GM19324 (cell line): ENCODE measurements around the gene NT5C3B.
"Not testable (repeated sequence)": the region's sequence is repeated elsewhere in the genome, so short reads cannot be mapped to it uniquely, and the experiment has no call there.

Source experiments
- ATAC-seq: cut with Tn5 transposase; IDR thresholded peaks from one replicate; pipeline ENCODE4 v1.9.1; 2021; ENCODE audit warnings: mild to moderate bottlenecking, moderate library complexity; ENCODE audit not compliant: unreplicated experiment, low FRiP score

NT5C3B gene

DNA sequence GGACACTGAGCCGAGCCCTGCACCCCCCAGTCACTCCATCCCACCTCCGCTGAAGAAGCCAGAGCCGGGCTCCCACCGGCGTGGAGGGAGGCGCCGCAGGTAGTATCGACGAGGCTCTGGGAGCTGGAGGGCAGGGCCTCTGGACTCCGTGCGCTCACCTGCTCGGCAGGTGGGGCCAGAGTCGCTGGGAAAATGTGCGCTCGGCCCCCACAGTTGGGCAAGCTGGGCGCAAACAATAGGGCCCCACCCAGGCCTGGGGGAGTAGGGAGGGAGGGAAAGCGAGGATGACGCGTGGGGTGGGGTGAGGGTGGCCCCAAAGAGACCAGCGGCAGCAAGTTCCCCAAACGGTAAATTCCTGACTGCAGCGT is 50.2 kb downstream of the NT5C3B start:
- no peak for ATAC-seq

GRCh38 chr17:41785091-41785858 is 50.8 kb downstream of the NT5C3B start:
- no peak for ATAC-seq

DNA sequence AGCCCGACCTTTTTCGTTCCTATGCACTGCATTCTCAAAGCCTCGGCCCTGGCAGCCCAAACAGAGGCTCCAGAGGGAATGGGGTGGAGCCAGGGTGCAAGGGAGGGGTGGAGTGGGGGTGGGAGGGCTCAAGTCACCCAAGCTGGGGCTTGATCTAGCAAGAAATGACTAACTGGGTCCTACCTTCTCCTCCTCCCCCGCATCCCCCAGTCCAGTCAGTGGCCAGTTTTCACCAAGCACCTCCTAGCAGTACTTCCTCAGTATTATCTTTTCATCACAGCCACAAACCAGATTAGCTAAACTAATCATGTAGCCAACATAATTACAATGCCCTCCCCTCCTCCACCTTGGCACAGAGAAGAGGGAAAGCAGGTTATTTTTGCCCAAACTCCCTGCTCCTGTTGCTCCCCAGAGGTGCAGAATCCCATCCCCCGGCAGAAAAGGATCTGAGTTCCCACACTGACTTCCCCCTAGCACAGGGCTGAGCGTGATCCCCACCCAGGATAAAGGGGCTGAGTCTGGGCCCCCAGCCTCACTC is 51.8 kb downstream of the NT5C3B start:
- no peak for ATAC-seq

DNA sequence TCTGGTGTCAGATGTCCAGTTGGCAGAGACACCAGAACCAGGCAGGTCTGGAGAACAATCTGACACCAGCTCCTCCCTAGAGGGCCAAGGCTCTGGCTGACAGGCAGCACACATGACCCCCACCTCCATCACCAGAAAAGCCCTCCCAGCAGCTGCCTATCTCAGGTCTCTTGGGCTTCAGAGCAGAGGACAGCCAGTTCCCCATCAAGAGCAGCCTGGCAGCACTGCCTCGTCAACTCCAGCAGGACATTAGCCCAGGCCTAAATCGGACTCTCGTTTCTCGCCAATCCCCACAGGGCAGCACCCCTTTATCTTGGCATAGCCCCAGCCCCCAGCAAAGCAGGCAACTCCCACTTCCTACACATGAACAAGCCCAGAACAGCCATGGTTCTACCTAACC is 53.9 kb downstream of the NT5C3B start:
- ATAC-seq, result no peak

DNA sequence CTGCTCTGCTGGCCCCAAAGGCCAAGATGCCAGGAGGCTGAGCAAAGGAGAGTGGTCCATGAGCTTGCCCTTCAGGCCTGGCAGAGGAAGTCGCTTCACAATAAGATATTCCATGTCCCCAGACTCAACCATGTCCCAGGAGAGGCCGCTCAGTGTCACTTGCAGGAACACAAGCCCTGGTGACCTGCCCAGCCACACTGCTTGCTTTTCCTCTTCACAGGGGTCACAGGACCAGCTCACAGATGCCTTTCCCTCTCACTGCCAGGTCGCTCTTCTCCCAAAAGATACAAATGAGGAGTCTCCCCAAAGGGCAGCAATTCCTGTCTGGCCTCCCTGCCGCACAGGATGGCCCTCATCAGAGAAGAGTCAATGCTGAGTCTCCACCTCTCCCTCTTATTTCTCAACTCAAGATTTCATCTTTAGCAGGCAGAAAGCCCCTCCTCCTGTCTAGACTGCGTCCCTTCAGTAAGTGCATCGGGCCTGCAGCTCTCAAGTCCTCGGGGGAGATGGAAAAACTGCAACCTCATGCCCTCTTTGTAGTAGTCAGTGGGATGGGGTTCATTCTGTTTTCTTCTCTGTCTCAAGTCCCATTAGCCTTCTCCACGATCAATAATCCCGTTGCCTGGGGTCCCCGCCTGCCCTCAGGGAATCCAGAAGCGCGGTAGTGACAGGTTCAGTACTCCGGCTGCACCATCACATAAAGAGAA is 54.5 kb downstream of the NT5C3B start:
- no peak for ATAC-seq

- ATAC-seq, result no peak
Measured at GRCh38 chr17:41779954-41780353, 56.1 kb downstream of the NT5C3B start.

GRCh38 chr17:41777574-41778188 is 58.4 kb downstream of the NT5C3B start:
- no peak for ATAC-seq

- ATAC-seq, result no peak
Measured at GRCh38 chr17:41777157-41777573, 58.9 kb downstream of the NT5C3B start.

GRCh38 chr17:41776262-41776900 is 59.7 kb downstream of the NT5C3B start:
- not testable (repeated sequence) for ATAC-seq

DNA sequence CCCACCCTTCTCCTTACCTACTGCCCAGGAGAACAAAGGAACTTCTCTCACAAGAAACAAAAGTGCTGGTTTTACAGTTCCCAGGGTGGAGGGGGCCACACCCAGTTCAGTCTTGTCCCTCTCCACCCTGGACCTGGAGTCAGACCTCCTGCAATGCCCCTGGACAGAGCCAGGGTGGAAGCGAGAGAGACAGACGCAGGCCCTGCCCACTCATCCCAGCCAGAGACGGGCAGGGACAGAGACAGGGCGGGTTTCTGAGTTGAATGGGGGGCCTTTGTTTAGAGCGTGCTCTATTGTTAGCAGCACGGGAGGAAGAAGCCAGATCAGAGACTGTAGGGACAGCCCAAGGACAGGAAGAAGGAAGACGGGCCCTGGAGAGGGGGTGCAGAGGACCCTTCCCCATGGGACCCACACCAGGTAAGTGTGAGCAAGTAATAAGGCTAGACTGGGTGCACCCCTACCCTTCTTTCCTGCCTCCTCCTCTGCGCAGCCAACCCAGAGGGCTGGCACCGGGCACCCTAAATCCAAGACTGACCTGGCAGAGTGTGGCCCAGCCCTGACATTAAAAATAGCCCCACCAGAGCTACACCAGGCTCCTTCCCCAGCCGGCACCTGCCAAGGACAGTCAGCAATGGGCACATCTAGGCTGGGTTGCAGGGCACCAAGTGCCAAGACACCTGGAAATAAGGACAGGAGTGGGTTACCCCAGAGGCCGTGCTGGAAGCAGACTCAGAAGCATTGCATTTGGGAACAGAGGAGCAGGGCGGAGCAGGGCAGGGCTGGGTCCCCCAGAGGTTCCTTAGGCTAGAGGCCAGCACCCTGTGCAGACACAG is 60.4 kb downstream of the NT5C3B start:
- no peak for ATAC-seq
